ENCODE results near the gene LYPD6B. TPM values are rescaled to one million over a fixed set of nuclear protein-coding genes. Genes with fewer than 3 reads are reported as not detected.

LYPD6B gene
- total and polyA plus RNA-seq, 2 donors (not counting 3 experiments of a cell fraction or from before 2014, with no cell fraction given), result not detected

GRCh38 chr2:149099298-149099697 lies 60.8 kb downstream of the LYPD6B start:
- intact Hi-C loops (cut with micrococcal nuclease), result no loop called here
- Histone ChIP-seq H3K4me1 (ENCODE audit: control insufficient read depth, extremely low read depth, insufficient read depth, low read length) (no peaks in the 10 kb centered on the region), H3K79me2 (ENCODE audit: control insufficient read depth, insufficient read depth, low read length) (no peaks in the 10 kb centered on the region), H4K20me1 (replicated peaks; ENCODE audit: control insufficient read depth, extremely low read depth, insufficient read depth, low read length) (no peaks in the 10 kb centered on the region), H3K9me3 (replicated peaks; ENCODE audit: control insufficient read depth, insufficient read depth, low read length) (no peaks in the 10 kb centered on the region), H2AFZ (ENCODE audit: low read depth, low read length) (no peak overlapping the region), H3K4me2 (ENCODE audit: insufficient read depth, low read length) (no peak overlapping the region), H3K9ac (replicated peaks; ENCODE audit: extremely low read depth, insufficient read depth, low read length) (no peak overlapping the region), H3K27me3 (ENCODE audit: control insufficient read depth in 2 of 2, insufficient read depth in 2 of 2, low read length in 2 of 2) (no peaks in the 10 kb centered on the region), H3K9me1 (replicated peaks; ENCODE audit: control insufficient read depth, extremely low read depth, insufficient read depth, low read length) (no peaks in the 10 kb centered on the region), H3K36me3 (ENCODE audit: control insufficient read depth in 2 of 2, extremely low read depth in 1 of 2, insufficient read depth in 2 of 2, low read length in 2 of 2) (no peaks in the 10 kb centered on the region), H3K27ac (ENCODE audit: insufficient read depth, low read depth, low read length) (no peak overlapping the region), H3K4me3 (replicated peaks in 1 of 3; ENCODE audit: insufficient read depth in 1 of 3, low read depth in 1 of 3, low read length in 3 of 3) (no peak overlapping the region)
- TF ChIP-seq POLR2AphosphoS5 (IDR thresholded peaks at IDR 0.05; ENCODE audit: insufficient read depth, low read depth, low read length) (no peak), CTCF (IDR thresholded peaks at IDR 0.05; ENCODE audit: extremely low read depth in 1 of 2, insufficient read depth in 1 of 2, low read depth in 1 of 2, low read length in 2 of 2) (no peak), JUN (IDR thresholded peaks at IDR 0.05; ENCODE audit: borderline replicate concordance, insufficient read depth, insufficient read length, low read depth) (no peak), EZH2 (IDR thresholded peaks at IDR 0.05; ENCODE audit: borderline replicate concordance, low read depth, low read length, severe bottlenecking) (no peak), GATA2 (IDR thresholded peaks at IDR 0.05; ENCODE audit: insufficient read depth, insufficient read length, low read depth, low read length) (no peak)
- DNase-seq (ENCODE audit: low read depth, low spot score) (no peak), FAIRE-seq (no peak)
- ChIA-PET CTCF (no interaction called here), POLR2A (no interaction called here)
- BruUV-seq (replicated peaks), result no TSS peak
- dilution Hi-C loops (cut with MboI; ENCODE audit: extremely low pct_ligation_motif_present, low sequenced_read_pairs), result no loop called here

Measured in endothelial cell of umbilical vein (primary cell).